ENCODE data around the gene HEMK1. TPM values are rescaled to one million over a fixed set of nuclear protein-coding genes. Genes with fewer than 3 reads are reported as not detected.

Gene HEMK1
- total RNA-seq, 1 experiment from 2014 or later = 12.5 TPM

DNA sequence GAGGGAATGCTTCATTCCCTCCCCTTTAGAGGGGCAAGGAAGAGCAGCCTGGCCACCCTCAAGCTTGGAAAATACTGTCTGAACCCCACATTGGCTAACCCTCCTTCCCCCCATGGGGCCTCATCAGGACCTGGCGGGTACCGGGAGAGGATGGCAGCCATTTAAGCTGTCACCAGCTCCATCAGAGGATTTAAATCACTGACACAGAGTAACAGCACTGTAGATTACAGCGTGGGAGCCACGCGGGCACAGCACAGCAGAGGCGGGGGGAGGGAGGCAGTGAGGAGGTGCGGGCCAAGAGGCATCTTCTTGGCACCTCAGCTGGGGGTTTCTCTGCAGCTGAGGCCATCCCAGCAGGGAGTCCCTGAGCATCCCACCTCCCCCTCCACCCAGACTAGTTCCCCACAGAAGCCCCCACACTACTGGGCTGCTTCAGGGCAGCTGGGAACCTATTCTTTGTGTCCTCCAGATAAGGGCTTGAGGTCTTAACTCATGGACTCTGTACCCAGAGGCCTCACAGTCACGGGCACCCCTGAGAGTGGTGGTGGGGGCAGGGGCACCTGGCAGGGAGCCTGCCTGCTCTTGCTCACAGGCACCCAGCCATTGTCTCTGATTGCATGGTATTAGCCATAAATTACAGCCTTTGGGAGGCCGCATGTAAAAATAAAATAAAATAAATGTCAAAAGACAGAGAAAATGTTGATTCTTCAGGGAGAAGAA is 44.0 kb upstream of the HEMK1 start:
- Mint-ChIP-seq H3K36me3 (ENCODE audit: insufficient read depth in 1 of 3, low read depth in 3 of 3) (no peaks in the 10 kb centered on the region), H3K9me3 (no peaks in the 10 kb centered on the region; a peak in 1 of 5 replicates), H3K27ac (no peak overlapping the region), H3K27me3 (ENCODE audit: low read depth) (peaks cover 6% of the 10 kb centered on the region), H3K4me3 (no peak overlapping the region), H3K4me1 (peaks cover 59 to 64% of the 10 kb centered on the region in 2 experiments)
- no peak overlapping the region for H2BK120ac ChIP-seq (ENCODE audit: low read depth, low read length, poor library complexity, severe bottlenecking)
- WGBS (ENCODE audit: extremely low coverage, insufficient read length, low lambda C conversion rate) = no CpG with 5 or more reads among the region's 9 CpGs
- peaks cover 2% of the 10 kb centered on the region for H4K20me1 ChIP-seq (ENCODE audit: control insufficient read depth, insufficient read depth, insufficient read length)
- TF ChIP-seq, protein P1, sequence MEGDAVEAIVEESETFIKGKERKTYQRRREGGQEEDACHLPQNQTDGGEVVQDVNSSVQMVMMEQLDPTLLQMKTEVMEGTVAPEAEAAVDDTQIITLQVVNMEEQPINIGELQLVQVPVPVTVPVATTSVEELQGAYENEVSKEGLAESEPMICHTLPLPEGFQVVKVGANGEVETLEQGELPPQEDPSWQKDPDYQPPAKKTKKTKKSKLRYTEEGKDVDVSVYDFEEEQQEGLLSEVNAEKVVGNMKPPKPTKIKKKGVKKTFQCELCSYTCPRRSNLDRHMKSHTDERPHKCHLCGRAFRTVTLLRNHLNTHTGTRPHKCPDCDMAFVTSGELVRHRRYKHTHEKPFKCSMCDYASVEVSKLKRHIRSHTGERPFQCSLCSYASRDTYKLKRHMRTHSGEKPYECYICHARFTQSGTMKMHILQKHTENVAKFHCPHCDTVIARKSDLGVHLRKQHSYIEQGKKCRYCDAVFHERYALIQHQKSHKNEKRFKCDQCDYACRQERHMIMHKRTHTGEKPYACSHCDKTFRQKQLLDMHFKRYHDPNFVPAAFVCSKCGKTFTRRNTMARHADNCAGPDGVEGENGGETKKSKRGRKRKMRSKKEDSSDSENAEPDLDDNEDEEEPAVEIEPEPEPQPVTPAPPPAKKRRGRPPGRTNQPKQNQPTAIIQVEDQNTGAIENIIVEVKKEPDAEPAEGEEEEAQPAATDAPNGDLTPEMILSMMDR (conservative IDR thresholded peaks at IDR 0.05) = no peak
- no peak overlapping the region for H2BK20ac ChIP-seq (ENCODE audit: low read depth, low read length, poor library complexity, severe bottlenecking)
- no peak overlapping the region for H2AFZ ChIP-seq (ENCODE audit: low read length)
- no peak overlapping the region for H2AK5ac ChIP-seq (ENCODE audit: insufficient read length, low read length)
- H2BK5ac ChIP-seq (ENCODE audit: insufficient read length, low read length) = no peak overlapping the region
- no peaks in the 10 kb centered on the region for H3K9me3 ChIP-seq (ENCODE audit: control insufficient read depth, low read depth, low read length)
- no peak overlapping the region for H3K9ac ChIP-seq (ENCODE audit: extremely low read depth, insufficient read length, low read length)
- H3K27ac ChIP-seq (ENCODE audit: insufficient read length, low read depth, low read length) = no peak overlapping the region
- H3K56ac ChIP-seq (ENCODE audit: insufficient read length, low read depth, low read length) = no peak overlapping the region
- DNase-seq = no peak
- H4K5ac ChIP-seq (ENCODE audit: insufficient read length, low read depth, low read length) = no peak overlapping the region
- H3K4me1 ChIP-seq (ENCODE audit: insufficient read depth, low read length) = peaks cover 9% of the 10 kb centered on the region; the same call in 1 of the 2 replicates
- no peak overlapping the region for H3K18ac ChIP-seq (ENCODE audit: insufficient read length, low read depth, low read length)
- no peak overlapping the region for H4K91ac ChIP-seq (ENCODE audit: insufficient read length, low read depth, low read length)
- H3K79me2 ChIP-seq (ENCODE audit: insufficient read depth, low read length) = no peaks in the 10 kb centered on the region
- H3K14ac ChIP-seq (ENCODE audit: insufficient read depth, low read length) = no peak overlapping the region
- H3K23me2 ChIP-seq (ENCODE audit: insufficient read length, low read depth, low read length, poor library complexity, severe bottlenecking) = no peaks in the 10 kb centered on the region
- H3K79me1 ChIP-seq (ENCODE audit: insufficient read depth, low read depth, low read length, poor library complexity, severe bottlenecking) = no peaks in the 10 kb centered on the region
- no peak overlapping the region for H2BK12ac ChIP-seq (ENCODE audit: insufficient read length, low read depth, low read length)
- no peak overlapping the region for H2BK15ac ChIP-seq (ENCODE audit: low read depth, low read length)
- H3K23ac ChIP-seq (ENCODE audit: insufficient read length, low read depth, low read length) = no peak overlapping the region
- H3K27me3 ChIP-seq (ENCODE audit: insufficient read depth, low read length) = no peaks in the 10 kb centered on the region
- H3K4me2 ChIP-seq (ENCODE audit: insufficient read depth, insufficient read length, low read length) = no peak overlapping the region
- H3K4ac ChIP-seq (ENCODE audit: low read depth, low read length) = no peak overlapping the region
- no peak overlapping the region for H3T11ph ChIP-seq (ENCODE audit: low read length)
- H4K8ac ChIP-seq (replicated peaks; ENCODE audit: insufficient read length, low read depth, low read length) = no peak overlapping the region

Measured in H9 (cell line).